ENCODE data around the gene TDRD7.

The TDRD7 gene

DNA sequence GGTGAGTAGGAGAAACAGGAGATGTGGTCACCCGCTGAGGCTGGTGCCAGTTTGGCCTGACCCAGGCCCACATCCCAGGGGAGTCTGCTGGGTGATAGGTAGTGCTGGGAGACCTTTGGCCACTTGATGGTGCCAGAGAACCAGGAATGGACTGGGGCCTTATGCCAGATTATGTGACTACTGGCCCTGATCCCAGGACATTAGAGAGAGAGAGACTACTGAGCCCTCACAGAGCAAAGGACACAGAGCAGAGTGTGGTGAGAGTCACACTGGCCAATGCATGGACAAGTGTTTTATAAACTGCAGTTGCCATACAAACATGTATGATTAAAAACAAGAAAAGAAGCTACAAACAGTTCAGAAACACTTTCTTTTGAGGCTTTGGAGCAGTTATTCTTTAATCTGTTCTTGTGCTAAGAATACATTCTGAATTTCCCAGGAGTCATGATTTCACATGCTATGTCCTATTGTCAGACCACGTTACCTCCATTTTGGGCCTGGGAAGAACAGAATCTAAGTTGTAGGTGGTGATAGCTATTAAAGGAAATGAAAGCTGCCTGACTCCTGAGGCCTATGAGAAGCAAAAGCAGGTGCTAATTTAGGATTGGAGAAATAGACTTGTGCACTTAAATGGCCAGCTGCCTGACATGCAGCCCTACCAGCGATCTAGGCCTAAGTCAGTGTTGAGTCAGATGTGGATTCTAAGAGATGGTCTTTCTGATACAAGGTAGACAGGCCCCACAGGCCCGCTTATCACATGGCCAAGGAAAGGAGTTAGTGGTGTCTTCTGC lies 57.0 kb downstream of the TDRD7 start:
- no peaks in the 10 kb centered on the region for H3K4me1 ChIP-seq (ENCODE audit: control insufficient read depth, low read depth, low read length)
- no peaks in the 10 kb centered on the region for H3K36me3 ChIP-seq (ENCODE audit: control insufficient read depth, low read depth, low read length)
- H3K27ac ChIP-seq (ENCODE audit: low read length) = no peak overlapping the region
- H3K4me3 ChIP-seq (ENCODE audit: low read length) = no peak overlapping the region
- H3K27me3 ChIP-seq (ENCODE audit: control insufficient read depth, insufficient read depth, low read length) = no peaks in the 10 kb centered on the region
- H3K9ac ChIP-seq (ENCODE audit: low read length) = no peak overlapping the region
- no peaks in the 10 kb centered on the region for H3K9me3 ChIP-seq (ENCODE audit: control insufficient read depth, low read depth, low read length)

DNA sequence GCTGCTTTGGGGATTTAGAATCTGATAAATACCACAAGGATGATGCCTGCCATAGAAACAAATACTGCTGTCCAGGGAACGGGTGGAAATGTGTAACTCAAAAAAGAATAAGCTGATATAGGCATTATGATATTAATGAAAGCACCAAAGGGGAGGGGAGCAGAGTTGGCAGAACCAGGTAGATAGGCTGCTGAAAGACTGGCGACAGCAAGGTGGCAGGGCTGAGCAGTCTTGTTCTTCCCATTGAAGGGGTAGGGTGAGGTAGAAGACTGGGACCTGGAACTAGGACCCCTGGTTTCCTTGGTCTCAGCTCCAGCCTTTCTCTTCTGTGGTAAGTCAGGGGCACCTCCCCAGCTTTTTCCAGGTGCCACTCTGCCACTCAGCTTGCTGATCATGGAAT lies 58.2 kb downstream of the TDRD7 start:
- H3K27ac ChIP-seq (ENCODE audit: low read length) = no peak overlapping the region
- H3K4me3 ChIP-seq (ENCODE audit: low read length) = no peak overlapping the region
- no peaks in the 10 kb centered on the region for H3K4me1 ChIP-seq (ENCODE audit: control insufficient read depth, low read depth, low read length)
- H3K27me3 ChIP-seq (ENCODE audit: control insufficient read depth, insufficient read depth, low read length) = no peaks in the 10 kb centered on the region
- H3K9me3 ChIP-seq (ENCODE audit: control insufficient read depth, low read depth, low read length) = no peaks in the 10 kb centered on the region
- H3K36me3 ChIP-seq (ENCODE audit: control insufficient read depth, low read depth, low read length) = no peaks in the 10 kb centered on the region
- H3K9ac ChIP-seq (ENCODE audit: low read length) = no peak overlapping the region

DNA sequence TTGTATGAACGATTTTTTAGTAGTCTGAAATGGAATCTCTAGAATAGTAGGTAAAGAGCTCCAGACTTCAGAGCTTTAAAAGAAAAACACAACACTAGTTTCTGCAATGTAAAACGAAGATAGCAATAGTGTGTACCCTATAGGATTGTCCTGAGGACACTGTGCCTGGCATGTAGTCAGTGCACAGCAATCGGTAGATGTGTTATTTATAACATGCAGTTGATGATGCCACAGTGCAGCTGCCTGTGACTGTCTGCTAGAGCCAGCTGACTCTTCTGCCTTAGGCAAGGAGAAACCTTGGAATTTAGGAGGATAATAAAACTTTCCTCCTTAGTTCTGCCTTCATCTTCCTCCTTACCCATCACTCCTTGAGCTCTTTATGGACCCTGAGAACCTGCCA lies 61.8 kb downstream of the TDRD7 start:
- H3K4me1 ChIP-seq (ENCODE audit: control insufficient read depth, low read depth, low read length) = no peaks in the 10 kb centered on the region
- no peak overlapping the region for H3K9ac ChIP-seq (ENCODE audit: low read length)
- H3K4me3 ChIP-seq (ENCODE audit: low read length) = no peak overlapping the region
- H3K27me3 ChIP-seq (ENCODE audit: control insufficient read depth, insufficient read depth, low read length) = no peaks in the 10 kb centered on the region
- no peaks in the 10 kb centered on the region for H3K9me3 ChIP-seq (ENCODE audit: control insufficient read depth, low read depth, low read length)
- H3K36me3 ChIP-seq (ENCODE audit: control insufficient read depth, low read depth, low read length) = no peaks in the 10 kb centered on the region
- no peak overlapping the region for H3K27ac ChIP-seq (ENCODE audit: low read length)

DNA sequence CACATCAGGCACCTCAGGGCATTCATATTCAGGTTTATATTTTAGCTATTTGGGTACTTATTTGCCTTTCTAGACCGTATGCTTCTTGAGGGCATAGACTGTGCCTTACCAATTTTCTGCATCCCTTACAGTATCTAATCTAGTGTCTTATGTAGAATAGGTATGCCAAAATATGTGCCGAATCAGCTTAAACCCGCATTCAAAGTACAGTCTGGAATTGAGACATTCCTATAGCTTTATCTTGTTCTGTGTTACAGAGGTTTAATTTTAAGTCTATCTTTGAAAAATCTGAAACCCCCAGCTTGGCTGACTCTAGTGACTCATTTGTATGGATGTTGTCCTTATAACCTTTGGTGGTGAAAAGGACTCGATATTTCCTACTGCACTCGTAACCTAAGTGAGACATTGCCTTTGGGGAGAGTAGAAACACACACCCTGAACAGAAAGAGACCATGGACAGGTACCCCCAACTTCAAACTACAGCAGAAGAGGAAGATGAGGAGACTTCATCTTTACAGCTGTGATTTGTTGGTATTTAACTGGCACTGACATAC lies 62.6 kb downstream of the TDRD7 start:
- H3K9ac ChIP-seq (ENCODE audit: low read length) = no peak overlapping the region
- no peak overlapping the region for H3K27ac ChIP-seq (ENCODE audit: low read length)
- no peaks in the 10 kb centered on the region for H3K4me1 ChIP-seq (ENCODE audit: control insufficient read depth, low read depth, low read length)
- no peaks in the 10 kb centered on the region for H3K36me3 ChIP-seq (ENCODE audit: control insufficient read depth, low read depth, low read length)
- no peaks in the 10 kb centered on the region for H3K27me3 ChIP-seq (ENCODE audit: control insufficient read depth, insufficient read depth, low read length)
- no peak overlapping the region for H3K4me3 ChIP-seq (ENCODE audit: low read length)
- H3K9me3 ChIP-seq (ENCODE audit: control insufficient read depth, low read depth, low read length) = no peaks in the 10 kb centered on the region

DNA sequence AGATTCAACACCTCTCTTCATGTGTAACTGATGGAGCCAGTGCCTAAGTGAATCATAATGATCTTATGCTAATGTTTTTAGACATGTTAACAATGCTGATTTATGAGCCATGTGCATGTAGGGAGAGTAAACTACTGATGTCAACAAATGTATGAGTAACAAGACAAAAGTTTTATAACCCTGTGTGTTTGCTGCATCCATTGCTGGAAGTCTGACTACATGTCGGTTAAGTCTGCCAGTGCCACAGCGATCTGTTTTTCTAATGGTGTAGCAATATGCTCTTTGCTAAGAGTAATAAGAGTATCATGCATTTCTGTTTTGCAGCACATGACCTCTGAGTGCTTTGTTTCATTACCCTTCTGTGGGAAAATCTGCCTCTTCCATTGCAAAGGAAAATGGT lies 63.2 kb downstream of the TDRD7 start:
- H3K4me1 ChIP-seq (ENCODE audit: control insufficient read depth, low read depth, low read length) = no peaks in the 10 kb centered on the region
- no peak overlapping the region for H3K4me3 ChIP-seq (ENCODE audit: low read length)
- H3K9me3 ChIP-seq (ENCODE audit: control insufficient read depth, low read depth, low read length) = no peaks in the 10 kb centered on the region
- no peaks in the 10 kb centered on the region for H3K27me3 ChIP-seq (ENCODE audit: control insufficient read depth, insufficient read depth, low read length)
- no peaks in the 10 kb centered on the region for H3K36me3 ChIP-seq (ENCODE audit: control insufficient read depth, low read depth, low read length)
- no peak overlapping the region for H3K9ac ChIP-seq (ENCODE audit: low read length)
- H3K27ac ChIP-seq (ENCODE audit: low read length) = no peak overlapping the region

DNA sequence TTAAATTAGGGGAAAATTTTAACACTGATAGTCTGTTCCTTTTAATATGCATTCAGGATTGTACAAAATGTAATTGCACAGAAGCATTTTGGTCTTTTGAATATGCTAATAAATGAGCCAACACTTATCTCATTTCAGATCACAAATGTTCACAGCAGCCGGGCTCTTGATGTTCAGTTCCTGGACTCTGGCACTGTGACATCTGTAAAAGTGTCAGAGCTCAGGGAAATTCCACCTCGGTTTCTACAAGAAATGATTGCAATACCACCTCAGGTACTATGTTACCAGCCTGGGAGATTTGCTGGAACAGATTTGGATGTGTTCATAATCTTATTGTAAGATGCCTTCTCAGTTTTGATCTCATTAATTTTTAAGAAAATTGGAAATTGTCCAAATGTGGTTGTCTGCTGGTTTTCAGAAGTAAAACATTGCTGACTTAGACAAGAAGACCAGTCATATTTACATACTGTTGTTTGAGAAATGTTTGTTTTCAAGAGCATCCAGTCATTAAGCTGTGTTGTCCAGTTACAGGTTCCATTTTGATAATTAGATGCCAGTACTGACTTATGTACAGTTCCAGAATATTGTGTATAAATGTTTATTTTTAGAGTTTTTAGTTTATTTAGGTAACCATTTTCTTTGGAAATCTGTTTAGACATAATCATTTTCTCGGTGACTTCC lies 66.5 kb downstream of the TDRD7 start:
- no peak overlapping the region for H3K9ac ChIP-seq (ENCODE audit: low read length)
- no peak overlapping the region for H3K4me3 ChIP-seq (ENCODE audit: low read length)
- H3K4me1 ChIP-seq (ENCODE audit: control insufficient read depth, low read depth, low read length) = no peaks in the 10 kb centered on the region
- H3K36me3 ChIP-seq (ENCODE audit: control insufficient read depth, low read depth, low read length) = no peaks in the 10 kb centered on the region
- no peaks in the 10 kb centered on the region for H3K9me3 ChIP-seq (ENCODE audit: control insufficient read depth, low read depth, low read length)
- no peaks in the 10 kb centered on the region for H3K27me3 ChIP-seq (ENCODE audit: control insufficient read depth, insufficient read depth, low read length)
- no peak overlapping the region for H3K27ac ChIP-seq (ENCODE audit: low read length)

DNA sequence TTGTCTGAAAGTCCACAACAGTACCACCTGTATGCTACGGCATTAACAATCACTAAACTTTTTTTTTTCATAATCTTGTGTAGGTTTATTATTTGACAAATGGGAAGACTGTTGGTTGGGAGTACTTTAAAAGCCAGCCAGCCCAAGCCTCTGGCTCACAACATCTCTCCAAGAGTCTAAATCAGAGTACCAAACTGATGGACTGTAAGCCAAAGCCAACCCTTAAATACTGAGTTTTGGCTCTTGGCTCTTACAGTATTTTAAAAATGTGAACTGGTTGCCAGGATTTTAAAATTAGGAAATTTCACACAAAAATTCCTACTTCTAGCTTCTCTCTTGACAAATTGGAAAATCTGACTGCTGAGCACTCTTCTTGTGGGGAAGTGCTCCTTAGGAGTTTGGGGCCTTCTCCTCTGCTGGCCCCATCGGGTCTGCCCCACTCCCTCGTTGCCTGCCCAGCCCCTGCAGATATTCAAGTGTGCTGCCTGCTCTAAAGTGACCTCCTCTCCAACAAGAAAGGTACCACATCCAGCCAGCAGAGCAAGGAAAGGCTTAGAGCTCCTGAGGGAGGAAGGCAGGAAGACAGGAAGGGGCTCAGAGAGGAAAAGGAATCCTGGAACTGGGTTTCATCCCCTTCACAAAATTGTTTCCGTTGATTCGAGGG lies 67.7 kb downstream of the TDRD7 start:
- H3K9me3 ChIP-seq (ENCODE audit: control insufficient read depth, low read depth, low read length) = no peaks in the 10 kb centered on the region
- H3K4me3 ChIP-seq (ENCODE audit: low read length) = no peak overlapping the region
- no peaks in the 10 kb centered on the region for H3K36me3 ChIP-seq (ENCODE audit: control insufficient read depth, low read depth, low read length)
- no peaks in the 10 kb centered on the region for H3K27me3 ChIP-seq (ENCODE audit: control insufficient read depth, insufficient read depth, low read length)
- no peak overlapping the region for H3K27ac ChIP-seq (ENCODE audit: low read length)
- no peak overlapping the region for H3K9ac ChIP-seq (ENCODE audit: low read length)
- H3K4me1 ChIP-seq (ENCODE audit: control insufficient read depth, low read depth, low read length) = no peaks in the 10 kb centered on the region

DNA sequence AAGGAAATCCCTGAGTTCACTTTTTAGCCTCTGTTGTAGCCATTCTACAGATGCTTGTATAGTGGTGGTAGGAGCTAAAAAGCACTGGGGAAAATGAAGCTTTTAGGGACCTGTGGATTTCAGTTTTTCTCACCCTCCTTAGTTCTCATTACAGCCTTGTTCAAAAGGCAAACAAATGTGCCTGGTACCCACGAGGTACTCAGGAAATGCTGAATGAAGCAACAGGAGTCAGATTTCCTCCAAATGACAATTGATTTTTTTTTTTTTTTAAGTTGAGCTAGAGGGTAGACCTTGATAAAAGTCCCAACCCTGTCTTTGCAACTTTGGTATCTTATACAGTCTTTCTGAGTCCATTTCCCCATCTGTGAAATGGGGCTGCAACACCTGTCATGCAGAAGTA lies 68.3 kb downstream of the TDRD7 start:
- Histone ChIP-seq H3K9me3 (ENCODE audit: control insufficient read depth, low read depth, low read length) (no peaks in the 10 kb centered on the region), H3K4me3 (ENCODE audit: low read length) (no peak overlapping the region), H3K27ac (ENCODE audit: low read length) (no peak overlapping the region), H3K36me3 (ENCODE audit: control insufficient read depth, low read depth, low read length) (no peaks in the 10 kb centered on the region), H3K9ac (ENCODE audit: low read length) (no peak overlapping the region), H3K4me1 (ENCODE audit: control insufficient read depth, low read depth, low read length) (no peaks in the 10 kb centered on the region), H3K27me3 (ENCODE audit: control insufficient read depth, insufficient read depth, low read length) (no peaks in the 10 kb centered on the region)

DNA sequence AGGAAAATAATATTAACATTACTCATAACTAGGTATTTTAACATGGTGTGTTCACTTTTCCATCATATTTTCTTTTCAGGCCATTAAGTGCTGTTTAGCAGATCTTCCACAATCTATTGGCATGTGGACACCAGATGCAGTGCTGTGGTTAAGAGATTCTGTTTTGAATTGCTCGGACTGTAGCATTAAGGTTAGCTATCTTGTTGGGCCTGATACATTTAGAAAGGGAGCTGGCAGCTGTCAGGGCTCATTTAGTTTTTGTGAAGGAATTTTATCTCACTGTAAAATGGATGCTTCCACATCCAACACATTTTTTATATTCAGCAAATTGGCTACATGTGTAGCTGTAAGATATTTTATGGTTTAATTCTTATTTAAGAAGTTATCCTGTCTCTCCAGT lies 68.9 kb downstream of the TDRD7 start:
- no peak overlapping the region for H3K4me3 ChIP-seq (ENCODE audit: low read length)
- no peak overlapping the region for H3K9ac ChIP-seq (ENCODE audit: low read length)
- no peaks in the 10 kb centered on the region for H3K9me3 ChIP-seq (ENCODE audit: control insufficient read depth, low read depth, low read length)
- H3K27me3 ChIP-seq (ENCODE audit: control insufficient read depth, insufficient read depth, low read length) = no peaks in the 10 kb centered on the region
- H3K4me1 ChIP-seq (ENCODE audit: control insufficient read depth, low read depth, low read length) = no peaks in the 10 kb centered on the region
- H3K27ac ChIP-seq (ENCODE audit: low read length) = no peak overlapping the region
- no peaks in the 10 kb centered on the region for H3K36me3 ChIP-seq (ENCODE audit: control insufficient read depth, low read depth, low read length)

DNA sequence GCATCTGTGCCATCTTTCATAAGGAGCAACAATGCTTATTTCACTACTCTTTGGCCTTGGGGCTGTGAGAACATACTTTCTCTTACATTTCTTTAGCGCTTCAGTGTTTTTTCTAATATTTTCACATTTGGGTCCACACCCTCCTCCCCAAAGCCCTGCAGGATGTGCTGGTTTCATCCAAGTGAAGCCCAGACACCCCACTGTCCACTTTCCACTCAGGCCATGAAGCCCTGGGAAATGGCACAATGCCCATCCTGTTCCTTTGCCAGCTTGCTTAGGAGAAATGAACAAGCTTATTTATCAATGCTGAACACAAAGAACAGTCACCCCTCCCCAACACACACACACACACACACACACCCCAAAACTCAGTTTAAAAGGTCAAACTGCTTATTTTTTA lies 72.2 kb downstream of the TDRD7 start:
- H3K4me1 ChIP-seq (ENCODE audit: control insufficient read depth, low read depth, low read length) = no peaks in the 10 kb centered on the region
- H3K36me3 ChIP-seq (ENCODE audit: control insufficient read depth, low read depth, low read length) = no peaks in the 10 kb centered on the region
- no peaks in the 10 kb centered on the region for H3K27me3 ChIP-seq (ENCODE audit: control insufficient read depth, insufficient read depth, low read length)

DNA sequence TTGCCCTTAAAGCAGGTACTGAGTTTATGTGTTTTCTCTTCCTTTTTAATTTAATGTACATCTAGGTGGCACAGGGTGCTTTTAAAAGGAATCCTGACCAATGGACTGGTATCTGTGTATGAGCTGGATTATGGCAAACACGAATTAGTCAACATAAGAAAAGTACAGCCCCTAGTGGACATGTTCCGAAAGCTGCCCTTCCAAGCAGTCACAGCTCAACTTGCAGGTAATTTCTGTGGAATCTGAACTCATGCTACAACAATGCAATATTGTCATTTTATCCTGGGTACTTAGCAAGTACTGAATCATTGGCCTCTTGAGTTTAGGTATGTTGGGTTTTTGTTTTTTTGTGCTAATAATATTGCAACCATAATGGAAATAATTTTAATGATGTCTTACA lies 75.2 kb downstream of the TDRD7 start:
- no peaks in the 10 kb centered on the region for H3K4me1 ChIP-seq (ENCODE audit: control insufficient read depth, low read depth, low read length)
- H3K4me3 ChIP-seq (ENCODE audit: low read length) = no peak overlapping the region
- no peaks in the 10 kb centered on the region for H3K9me3 ChIP-seq (ENCODE audit: control insufficient read depth, low read depth, low read length)
- H3K9ac ChIP-seq (ENCODE audit: low read length) = no peak overlapping the region
- H3K36me3 ChIP-seq (ENCODE audit: control insufficient read depth, low read depth, low read length) = no peaks in the 10 kb centered on the region
- no peaks in the 10 kb centered on the region for H3K27me3 ChIP-seq (ENCODE audit: control insufficient read depth, insufficient read depth, low read length)
- H3K27ac ChIP-seq (ENCODE audit: low read length) = no peak overlapping the region

More for the DNA sequence above, 72.2 kb downstream of the TDRD7 start:
- Histone ChIP-seq H3K9ac (ENCODE audit: low read length) (no peak overlapping the region), H3K4me3 (ENCODE audit: low read length) (no peak overlapping the region), H3K27ac (ENCODE audit: low read length) (no peak overlapping the region), H3K9me3 (ENCODE audit: control insufficient read depth, low read depth, low read length) (no peaks in the 10 kb centered on the region)
